H1 (cell line): ENCODE data around the gene SEC63. TPM values are rescaled to one million over a fixed set of nuclear protein-coding genes. Genes with fewer than 3 reads are reported as not detected.

Experiments
- CTCF ChIA-PET: fragments of 300-600 bp; sonication (Branson Sonifier 250); formaldehyde crosslinking; loops from one replicate; lab custom pipeline; 2021; ENCODE audit not compliant: partially characterized antibody; lab: Charles Lee
- POLR2A ChIA-PET: fragments of 300-600 bp; sonication (Branson Sonifier 250); formaldehyde crosslinking; loops from one replicate; lab custom pipeline; 2021; ENCODE audit warnings: inconsistent platforms; ENCODE audit not compliant: partially characterized antibody; lab: Charles Lee
- DNase-seq, 2 experiments: peaks; one replicate each; pipeline versions ENCODE4 v3.0.0 to v3.0.0-alpha.2; 2010 to 2022; ENCODE audit warnings: low spot score in 2 of 2, low read depth in 1 of 2, mixed read lengths in 1 of 2
- FAIRE-seq: peaks from 2 replicates; lab custom pipeline; 2011; peaks lifted over from hg19 to GRCh38; lab: Jason Lieb, UNC
- H2AFZ ChIP-seq: 2 replicates; pipeline ENCODE4 v1.8.1; 2012; ENCODE audit warnings: low read length, inconsistent platforms
- H2AK5ac ChIP-seq: 2 replicates; pipeline ENCODE4 v1.6.1; 2013; ENCODE audit warnings: low read depth, low read length
- H2BK120ac ChIP-seq: replicated peaks from 2 replicates; pipeline ENCODE3; 2013; ENCODE audit warnings: low read depth, low read length, inconsistent platforms
- H2BK12ac ChIP-seq: 2 replicates; pipeline ENCODE4 v1.6.1; 2013; ENCODE audit warnings: low read depth, low read length
- H2BK15ac ChIP-seq: 2 replicates; pipeline ENCODE4 v1.6.1; 2013; ENCODE audit warnings: low read length
- H2BK20ac ChIP-seq: 2 replicates; pipeline ENCODE4 v1.6.1; 2013; ENCODE audit warnings: low read length
- H2BK5ac ChIP-seq: 2 replicates; pipeline ENCODE4 v1.6.1; 2013; ENCODE audit warnings: low read depth, low read length
- H3K14ac ChIP-seq: 2 replicates; pipeline ENCODE4 v1.6.1; 2013; ENCODE audit warnings: inconsistent platforms; ENCODE audit not compliant: insufficient read length
- H3K18ac ChIP-seq: 2 replicates; pipeline ENCODE4 v1.6.1; 2013; ENCODE audit warnings: low read length; ENCODE audit errors: extremely low read depth
- H3K23ac ChIP-seq: 2 replicates; pipeline ENCODE4 v1.6.1; 2013; ENCODE audit warnings: inconsistent platforms; ENCODE audit not compliant: insufficient read length
- H3K23me2 ChIP-seq: 2 replicates; pipeline ENCODE4 v1.6.1; 2013; ENCODE audit warnings: low read depth, low read length
- H3K27ac ChIP-seq: 2 replicates; pipeline ENCODE4 v1.6.1; 2011; ENCODE audit warnings: low read depth, low read length, inconsistent platforms
- H3K27me3 ChIP-seq, 4 experiments: replicated peaks in 1 of 4; 1 replicate in 1 of 4; 2 replicates in 3 of 4; pipeline versions ENCODE4 v1.6.1 to v1.8.1; 2011 to 2013; ENCODE audit warnings: low read length in 3 of 4, mild to moderate bottlenecking in 3 of 4, inconsistent platforms in 2 of 4, mixed read lengths in 2 of 4, moderate library complexity in 1 of 4; ENCODE audit not compliant: control insufficient read depth in 3 of 4, insufficient read depth in 3 of 4; ENCODE audit errors: extremely low read depth in 1 of 4
- H3K36me3 ChIP-seq, 4 experiments: 2 replicates each; pipeline versions ENCODE4 v1.6.1 to v1.8.1; 2011 to 2013; ENCODE audit warnings: mild to moderate bottlenecking in 4 of 4, low read length in 3 of 4, moderate library complexity in 2 of 4, control low read depth in 1 of 4, inconsistent platforms in 1 of 4; ENCODE audit not compliant: insufficient read depth in 4 of 4, control insufficient read depth in 2 of 4
- H3K4ac ChIP-seq: replicated peaks from 2 replicates; pipeline ENCODE3; 2013; ENCODE audit warnings: low read length, low read depth, mixed read lengths, inconsistent platforms; ENCODE audit not compliant: insufficient read length
- H3K4me1 ChIP-seq, 4 experiments: replicated peaks in 1 of 4; 1 replicate in 1 of 4; 2 replicates in 3 of 4; pipeline versions ENCODE4 v1.6.1 to v1.8.1; 2011 to 2013; ENCODE audit warnings: low read length in 3 of 4, inconsistent platforms in 2 of 4, mixed read lengths in 1 of 4; ENCODE audit not compliant: insufficient read depth in 4 of 4, control insufficient read depth in 3 of 4
- H3K4me2 ChIP-seq, 2 experiments: 2 replicates each; pipeline versions ENCODE4 v1.6.1 to v1.8.1; 2011 to 2013; ENCODE audit warnings: low read depth in 2 of 2, low read length in 2 of 2, control low read depth in 1 of 2, inconsistent platforms in 1 of 2, mild to moderate bottlenecking in 1 of 2; ENCODE audit not compliant: insufficient read depth in 1 of 2
- H3K4me3 ChIP-seq, 4 experiments: fragments of 200-600, 300-600 bp in 1 of 4; sonication (generic), shearing (Covaris generic), sonication (Bioruptor Twin) in 1 of 4; 2 replicates each; pipeline versions ENCODE4 v1.5.1 to v1.8.1; 2011 to 2016; ENCODE audit warnings: low read length in 4 of 4, low read depth in 3 of 4, control low read depth in 2 of 4, inconsistent platforms in 2 of 4, mild to moderate bottlenecking in 2 of 4, mixed read lengths in 1 of 4, moderate library complexity in 1 of 4; ENCODE audit not compliant: insufficient read depth in 2 of 4; ENCODE audit errors: extremely low read depth in 1 of 4
- H3K56ac ChIP-seq: replicated peaks from 2 replicates; pipeline ENCODE3; 2013; ENCODE audit warnings: low read depth, mild to moderate bottlenecking, mixed read lengths, low read length, inconsistent platforms; ENCODE audit not compliant: insufficient read length
- H3K79me1 ChIP-seq: 2 replicates; pipeline ENCODE4 v1.6.1; 2013; ENCODE audit warnings: low read depth, low read length, control low read depth
- H3K79me2 ChIP-seq, 2 experiments: 2 replicates each; pipeline versions ENCODE4 v1.6.1 to v1.8.1; 2012 to 2013; ENCODE audit warnings: low read length in 2 of 2, mild to moderate bottlenecking in 2 of 2, inconsistent platforms in 1 of 2; ENCODE audit not compliant: insufficient read depth in 2 of 2, control insufficient read depth in 1 of 2
- H3K9ac ChIP-seq, 4 experiments: replicated peaks in 1 of 4; 1 replicate in 1 of 4; 2 replicates in 3 of 4; pipeline versions ENCODE4 v1.6.1 to v1.8.1; 2011 to 2013; ENCODE audit warnings: low read depth in 3 of 4, low read length in 3 of 4, control low read depth in 2 of 4, mild to moderate bottlenecking in 2 of 4, moderate library complexity in 2 of 4, inconsistent platforms in 1 of 4; ENCODE audit errors: extremely low read depth in 1 of 4
- H3K9me3 ChIP-seq, 2 experiments: 2 replicates each; pipeline versions ENCODE4 v1.6.1 to v1.8.1; 2012 to 2013; ENCODE audit warnings: mild to moderate bottlenecking in 2 of 2, moderate library complexity in 2 of 2, control low read depth in 1 of 2, inconsistent platforms in 1 of 2, low read depth in 1 of 2, low read length in 1 of 2, mixed read lengths in 1 of 2; ENCODE audit not compliant: insufficient read depth in 2 of 2
- H4K20me1 ChIP-seq, 2 experiments: replicated peaks in 1 of 2; 2 replicates each; pipeline versions ENCODE3 to v1.8.1; 2011 to 2013; ENCODE audit warnings: inconsistent platforms in 2 of 2, low read length in 2 of 2, mild to moderate bottlenecking in 1 of 2; ENCODE audit not compliant: insufficient read depth in 2 of 2, control insufficient read depth in 1 of 2
- H4K5ac ChIP-seq: 2 replicates; pipeline ENCODE4 v1.6.1; 2013; ENCODE audit warnings: low read length, low read depth, mixed read lengths, inconsistent platforms; ENCODE audit not compliant: insufficient read length
- H4K8ac ChIP-seq: 2 replicates; pipeline ENCODE4 v1.8.0; 2013; ENCODE audit warnings: mild to moderate bottlenecking, moderate library complexity, low read length, inconsistent platforms; ENCODE audit not compliant: insufficient read depth; ENCODE audit errors: extremely low read depth
- H4K91ac ChIP-seq: replicated peaks from 2 replicates; pipeline ENCODE3; 2013; ENCODE audit warnings: low read length, mixed read lengths, inconsistent platforms; ENCODE audit not compliant: insufficient read length
- BCL11A ChIP-seq, 2 experiments: IDR thresholded peaks; one replicate each; pipeline ENCODE4 v1.6.1; 2011; ENCODE audit warnings: low read depth in 2 of 2, low read length in 2 of 2, mild to moderate bottlenecking in 2 of 2
- CHD2 ChIP-seq: IDR thresholded peaks from 2 replicates; pipeline ENCODE4 v1.6.1; 2012; ENCODE audit warnings: low read length, improper control_type of control experiment
- EP300 ChIP-seq, 2 experiments: IDR thresholded peaks; 1 replicate in 1 of 2; 2 replicates in 1 of 2; pipeline ENCODE4 v1.6.1; 2011 to 2012; ENCODE audit warnings: low read depth in 2 of 2, low read length in 2 of 2, mild to moderate bottlenecking in 2 of 2, borderline replicate concordance in 1 of 2, inconsistent platforms in 1 of 2, moderate library complexity in 1 of 2
- FOSL1 ChIP-seq: IDR thresholded peaks from 2 replicates; pipeline ENCODE4 v1.6.1; 2011; ENCODE audit warnings: mild to moderate bottlenecking, low read depth, low read length, moderate library complexity; ENCODE audit not compliant: insufficient read depth
- GTF2F1 ChIP-seq: IDR thresholded peaks from 2 replicates; pipeline ENCODE4 v1.6.1; 2012; ENCODE audit warnings: low read depth, low read length, improper control_type of control experiment, borderline replicate concordance
- NANOG ChIP-seq: IDR thresholded peaks from 2 replicates; pipeline ENCODE4 v1.6.1; 2011; ENCODE audit warnings: low read length, low read depth, mild to moderate bottlenecking, inconsistent platforms; ENCODE audit not compliant: insufficient read depth, poor library complexity, severe bottlenecking
- POLR2A ChIP-seq, 2 experiments: IDR thresholded peaks; 1 replicate in 1 of 2; 2 replicates in 1 of 2; pipeline ENCODE4 v1.6.1; 2011; ENCODE audit warnings: low read depth in 2 of 2, low read length in 2 of 2, mild to moderate bottlenecking in 2 of 2; ENCODE audit errors: control extremely low read depth in 1 of 2
- TAF7 ChIP-seq: optimal IDR thresholded peaks from 2 replicates; pipeline ENCODE3; 2011; ENCODE audit warnings: low read depth, mild to moderate bottlenecking, inconsistent platforms, low read length, moderate library complexity, borderline replicate concordance
- WGBS, 2 experiments: shearing (Covaris generic) in 1 of 2; methylation state at CpG; one replicate each; pipeline versions ENCODE4 v1.1.6 to v1.1.7; 2013 to 2015; ENCODE audit warnings: low lambda C conversion rate in 2 of 2, mixed read lengths in 2 of 2, inconsistent platforms in 1 of 2, low coverage in 1 of 2, missing lambda C conversion rate in 1 of 2; ENCODE audit not compliant: insufficient replicate concordance in 2 of 2, insufficient coverage in 1 of 2, insufficient read length in 1 of 2; ENCODE audit errors: extremely low coverage in 1 of 2, missing lambda C conversion rate in 1 of 2; 5-methylcytosine and 5-hydroxymethylcytosine counted together
- polyA plus RNA-seq, 7 experiments: library from polyadenylated mRNA; depleted of rRNA in 3 of 7; stranded (reverse) in 5 of 7; unstranded in 2 of 7; fragments of >200 nt in 5 of 7; fragments of 200-250 nt in 2 of 7; gene quantifications; 1 replicate in 5 of 7; 2 replicates in 1 of 7; 4 replicates in 1 of 7; pipeline versions ENCODE4 v1.2.1 to v1.2.3, GENCODE V29; 2011 to 2013; ENCODE audit warnings: missing spikeins in 2 of 7, mixed read lengths in 2 of 7
- total RNA-seq: library from RNA; stranded (reverse); fragmentation: NEBNext Ultra II Directional; extraction: Animal tissue kit (Norgen Biotek cat#: 25700); gene quantifications from 2 replicates; pipeline ENCODE4 v1.2.1, GENCODE V29; 2021
- TF ChIP-seq, protein P1 (sequence below): IDR thresholded peaks from 2 replicates; pipeline ENCODE4 v1.6.1; 2012; ENCODE audit warnings: inconsistent platforms

The SEC63 gene
- total and polyA plus RNA-seq, 2 of the 8 experiments (the other 6 are each of a cell fraction or from before 2014, with no cell fraction given) = 17.3 to 121 TPM

DNA sequence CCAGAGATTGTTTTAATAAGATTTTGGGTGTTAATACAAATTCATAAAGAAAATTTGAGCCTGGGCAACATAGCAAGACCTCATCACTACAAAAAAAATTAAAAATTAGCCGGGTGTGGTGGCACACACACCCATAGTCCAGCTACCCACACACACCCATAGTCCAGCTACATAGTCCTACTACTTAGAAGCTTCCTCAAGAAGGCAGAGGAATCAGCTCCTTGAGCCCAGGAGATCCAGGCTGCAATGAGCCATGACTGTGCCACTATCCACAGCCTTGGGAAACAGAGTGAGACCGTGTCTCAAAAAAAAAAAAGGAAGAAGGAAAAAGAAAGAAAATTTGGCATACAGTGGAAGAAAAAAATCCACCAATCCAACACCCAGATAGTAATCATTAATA is 16.8 kb downstream of the SEC63 start:
- Histone ChIP-seq H2AK5ac (no peak overlapping the region), H3K27me3 (no peaks in the 10 kb centered on the region), H3K4me1 (no peaks in the 10 kb centered on the region), H3K27ac (no peak overlapping the region), H3K36me3 (peaks cover 0 to 3% (median 0%) of the 10 kb centered on the region in 4 experiments; a peak in 2 of 8 replicates), H2BK20ac (no peak overlapping the region), H2AFZ (no peak overlapping the region), H3K23ac (no peak overlapping the region), H2BK5ac (no peak overlapping the region), H3K4me2 (no peak overlapping the region), H4K20me1 (peaks cover 2% of the 10 kb centered on the region in 2 experiments), H3K14ac (no peak overlapping the region), H4K8ac (no peak overlapping the region), H3K9me3 (peaks cover 0 to 4% of the 10 kb centered on the region in 2 experiments; a peak in 1 of 4 replicates), H3K79me2 (peaks cover 17 to 89% of the 10 kb centered on the region in 2 experiments), H2BK15ac (no peak overlapping the region), H3K23me2 (no peaks in the 10 kb centered on the region), H3K18ac (no peak overlapping the region), H3K4ac (no peak overlapping the region), H3K9ac (no peak overlapping the region), H3K4me3 (no peak overlapping the region), H4K91ac (no peak overlapping the region), H2BK120ac (no peak overlapping the region), H2BK12ac (no peak overlapping the region), H4K5ac (no peak overlapping the region), H3K79me1 (no peaks in the 10 kb centered on the region), H3K56ac (no peak overlapping the region)
- no peak for DNase-seq
- CTCF ChIA-PET = interaction anchor here (0.6 to 1.2 kb wide), 6 partner anchors 15 to 1011 kb away, joined by 3 to 4 read pairs (median 4); no protein-coding TSS in a partner anchor
- POLR2A ChIA-PET = interaction anchor here (1.1 to 2.3 kb wide), 3 partner anchors 11 to 17 kb away, joined by 3 to 13 read pairs (median 4); partner anchors contain the start of gene SEC63
- no peak for TF ChIP-seq CHD2
- TF ChIP-seq, protein P1, sequence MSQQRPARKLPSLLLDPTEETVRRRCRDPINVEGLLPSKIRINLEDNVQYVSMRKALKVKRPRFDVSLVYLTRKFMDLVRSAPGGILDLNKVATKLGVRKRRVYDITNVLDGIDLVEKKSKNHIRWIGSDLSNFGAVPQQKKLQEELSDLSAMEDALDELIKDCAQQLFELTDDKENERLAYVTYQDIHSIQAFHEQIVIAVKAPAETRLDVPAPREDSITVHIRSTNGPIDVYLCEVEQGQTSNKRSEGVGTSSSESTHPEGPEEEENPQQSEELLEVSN = no peak
- no peak for TF ChIP-seq GTF2F1
- no peak for TF ChIP-seq EP300 (IDR thresholded peaks at IDR 0.05; ENCODE audit: borderline replicate concordance in 1 of 2, low read depth in 2 of 2, low read length in 2 of 2)
- TF ChIP-seq FOSL1 = no peak
- TF ChIP-seq BCL11A (IDR thresholded peaks at IDR 0.05; ENCODE audit: low read depth in 2 of 2, low read length in 2 of 2) = no peak
- no peak for TF ChIP-seq NANOG
- no peak for TF ChIP-seq POLR2A (IDR thresholded peaks at IDR 0.05; ENCODE audit: control extremely low read depth in 1 of 2, low read depth in 2 of 2, low read length in 2 of 2)
- TF ChIP-seq TAF7 = no peak
- no peak for FAIRE-seq
- WGBS, 2 experiments = 86% methylated on average over 2 of the region's 2 CpGs; no CpG with 5 or more reads in 1 of the 2 experiments
